GM10248 (cell line): ENCODE measurements around the gene SGSM1.

ENCODE experiments used
- CTCF ChIA-PET: fragments of 300-600 bp; sonication (Branson Sonifier 250); formaldehyde crosslinking; extraction: SDS; loops from one replicate; lab custom pipeline; 2021; ENCODE audit warnings: antibody characterized with exemption; lab: Yijun Ruan, JAX
- POLR2A ChIA-PET: fragments of 350-650 bp; sonication (Branson Sonifier 250); formaldehyde crosslinking; extraction: SDS; loops from one replicate; lab custom pipeline; 2020; ENCODE audit warnings: antibody characterized with exemption; lab: Yijun Ruan, JAX
- DNase-seq: peaks from one replicate; pipeline ENCODE4 v3.0.0; 2012; ENCODE audit errors: extremely low spot score
- TF ChIP-seq, protein P1 (sequence below): IDR thresholded peaks from 2 replicates; pipeline ENCODE4 v1.5.1; 2012; ENCODE audit warnings: mild to moderate bottlenecking, low read depth; ENCODE audit errors: extremely low read depth, missing control alignments, control extremely low read depth

The SGSM1 gene

DNA sequence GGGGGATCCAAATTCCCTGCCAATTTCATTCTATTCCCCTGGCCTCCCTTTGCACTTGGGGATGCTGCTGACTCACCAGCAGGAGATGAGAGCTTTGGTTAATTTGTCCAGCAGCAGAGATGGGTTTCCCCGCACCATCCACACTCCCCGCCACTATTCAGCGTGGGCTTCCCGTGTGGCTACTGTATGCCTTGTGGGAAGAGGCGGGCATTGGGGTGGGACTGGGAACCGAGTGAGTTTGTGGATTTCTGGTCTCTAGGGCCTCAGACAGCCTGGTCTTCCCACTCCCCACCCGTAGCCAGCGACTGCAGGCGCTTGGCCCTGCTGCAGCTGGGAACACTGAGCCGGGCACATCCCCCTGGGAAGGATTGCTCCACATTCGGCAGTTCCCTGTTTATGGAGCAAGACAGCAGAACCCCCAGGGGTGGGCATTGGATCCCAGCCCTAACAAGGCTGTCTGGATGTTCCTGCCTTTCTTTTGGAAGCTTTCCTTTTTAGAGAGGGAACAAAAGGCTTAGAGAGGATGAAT is 169.9 kb downstream of the SGSM1 start:
- TF ChIP-seq, protein P1, sequence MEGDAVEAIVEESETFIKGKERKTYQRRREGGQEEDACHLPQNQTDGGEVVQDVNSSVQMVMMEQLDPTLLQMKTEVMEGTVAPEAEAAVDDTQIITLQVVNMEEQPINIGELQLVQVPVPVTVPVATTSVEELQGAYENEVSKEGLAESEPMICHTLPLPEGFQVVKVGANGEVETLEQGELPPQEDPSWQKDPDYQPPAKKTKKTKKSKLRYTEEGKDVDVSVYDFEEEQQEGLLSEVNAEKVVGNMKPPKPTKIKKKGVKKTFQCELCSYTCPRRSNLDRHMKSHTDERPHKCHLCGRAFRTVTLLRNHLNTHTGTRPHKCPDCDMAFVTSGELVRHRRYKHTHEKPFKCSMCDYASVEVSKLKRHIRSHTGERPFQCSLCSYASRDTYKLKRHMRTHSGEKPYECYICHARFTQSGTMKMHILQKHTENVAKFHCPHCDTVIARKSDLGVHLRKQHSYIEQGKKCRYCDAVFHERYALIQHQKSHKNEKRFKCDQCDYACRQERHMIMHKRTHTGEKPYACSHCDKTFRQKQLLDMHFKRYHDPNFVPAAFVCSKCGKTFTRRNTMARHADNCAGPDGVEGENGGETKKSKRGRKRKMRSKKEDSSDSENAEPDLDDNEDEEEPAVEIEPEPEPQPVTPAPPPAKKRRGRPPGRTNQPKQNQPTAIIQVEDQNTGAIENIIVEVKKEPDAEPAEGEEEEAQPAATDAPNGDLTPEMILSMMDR: no peak
- ChIA-PET CTCF (interaction anchor here (0.9 to 1.5 kb wide), 2 partner anchors 13 to 73 kb away, joined by 3 to 4 read pairs; no protein-coding TSS in a partner anchor), POLR2A (no interaction called here)
- no peak for DNase-seq

DNA sequence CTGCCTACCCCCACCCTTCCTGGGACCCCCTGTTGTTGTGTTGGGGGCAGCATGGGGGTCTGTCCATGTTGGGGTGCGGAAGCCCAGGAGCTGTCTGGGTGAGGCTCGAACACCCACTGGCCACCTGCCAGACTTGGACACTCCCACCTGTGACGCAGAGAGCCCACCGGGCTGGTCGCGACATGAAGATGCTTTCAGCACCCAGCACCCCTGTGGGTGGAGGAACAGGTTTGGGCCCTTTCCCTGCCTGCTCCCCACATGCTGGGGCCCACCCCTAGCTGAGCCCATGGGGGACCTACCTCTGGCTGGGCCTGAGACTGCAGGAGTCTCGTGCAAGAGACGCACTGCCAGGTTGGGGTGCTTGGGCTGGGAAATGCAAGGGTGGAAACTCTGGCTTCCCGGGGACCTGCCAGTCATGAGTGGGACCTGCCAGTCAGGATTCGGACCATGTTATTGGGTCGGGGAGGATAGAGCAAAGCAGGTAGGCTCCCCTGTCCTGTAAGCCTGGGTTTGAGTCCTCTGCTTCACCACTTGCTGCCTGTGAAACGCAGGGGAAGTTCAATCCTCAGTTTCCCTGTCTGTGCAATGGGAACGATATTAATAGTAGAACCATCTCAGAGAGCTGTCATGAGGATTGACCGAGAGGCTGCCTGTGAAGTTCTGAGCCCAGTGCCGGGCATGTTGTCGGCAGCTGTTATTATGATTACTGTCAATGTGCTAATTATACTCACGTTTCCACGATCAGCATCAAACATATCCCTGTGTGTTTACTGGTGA is 170.6 kb downstream of the SGSM1 start:
- no peak for DNase-seq
- TF ChIP-seq, protein P1: no peak
- ChIA-PET CTCF (interaction anchor here (0.9 to 1.5 kb wide), 2 partner anchors 12 to 73 kb away, joined by 3 to 4 read pairs; no protein-coding TSS in a partner anchor), POLR2A (no interaction called here)
